A549 treated with RU486 at 1 μM for 4 hours (cell line): ENCODE results near the gene GIMAP5. TPM values are rescaled to one million over a fixed set of nuclear protein-coding genes. Genes with fewer than 3 reads are reported as not detected.

ENCODE experiments used
- total RNA-seq: library from RNA; stranded (reverse); fragments of 200-300 nt; extraction: Qiagen RNA extraction; gene quantifications from 5 replicates; pipeline ENCODE4 v1.2.3, GENCODE V29; 2022; ENCODE audit warnings: low read depth

Gene GIMAP5
- not detected in 5 replicates for total RNA-seq

GRCh38 chr7:150737265-150738055 lies at the start of gene GIMAP5:
GIMAP5 (plus strand) TSS chr7:150737418; CDS start chr7:150740885, 3,467 bp downstream.

GRCh38 chr7:150716368-150716767 lies 20.9 kb upstream of the GIMAP5 start, which contains the start of gene GIMAP1:
GIMAP1 (plus strand) TSS chr7:150716613; CDS start chr7:150719048, 2,435 bp downstream.

Other genes starting within 250 kb of the GIMAP5 start
- gene GIMAP7, start 222.5 kb upstream of the GIMAP5 start, total RNA-seq = not detected in 5 replicates
- gene GIMAP4, start 170.0 kb upstream of the GIMAP5 start, total RNA-seq = not detected in 5 replicates
- not detected in 5 replicates for gene GIMAP6, start 105.0 kb upstream of the GIMAP5 start, total RNA-seq
- gene GIMAP2, start 51.7 kb upstream of the GIMAP5 start, total RNA-seq = 0.06 to 0.17 TPM in 2 of 5 replicates, not detected in the others
- gene GIMAP1, start 20.8 kb upstream of the GIMAP5 start, total RNA-seq = not detected in 5 replicates
- 0.20 TPM in 1 of 5 replicates, not detected in the others for gene TMEM176B, start 62.9 kb downstream of the GIMAP5 start, total RNA-seq
- gene TMEM176A, start 63.4 kb downstream of the GIMAP5 start, total RNA-seq = not detected in 5 replicates
- not detected in 5 replicates for gene AOC1, start 115.1 kb downstream of the GIMAP5 start, total RNA-seq
- gene KCNH2, start 240.9 kb downstream of the GIMAP5 start, total RNA-seq = 0.29 to 0.61 TPM (median 0.37 TPM) in 5 replicates